Stomach (tissue), 9 donors: ENCODE measurements around the gene RETREG1. TPM values are rescaled to one million over a fixed set of nuclear protein-coding genes. Genes with fewer than 3 reads are reported as not detected.

Experiments
- DNase-seq, 2 donors: peaks; one replicate each; pipeline versions ENCODE4 v3.0.0 to v3.0.0-alpha.2; 2013 to 2019
- H3K27ac ChIP-seq, 5 donors: fragments of 200-600 bp in 4 of 5; sonication (generic) in 4 of 5; one replicate each; pipeline ENCODE4 v1.5.1; 2013 to 2019; ENCODE audit warnings: mild to moderate bottlenecking in 1 of 5, moderate library complexity in 1 of 5
- H3K27me3 ChIP-seq, 3 donors: fragments of 200-600 bp; sonication (generic); one replicate each; pipeline ENCODE4 v1.5.1; 2017 to 2019; ENCODE audit warnings: mixed run types in 1 of 3
- H3K36me3 ChIP-seq, 4 donors: fragments of 200-600 bp; sonication (generic); 1 replicate in 3 of 4; 2 replicates in 1 of 4; pipeline ENCODE4 v1.5.1; 2016 to 2019
- H3K4me1 ChIP-seq, 4 donors: fragments of 200-600 bp; sonication (generic); one replicate each; pipeline ENCODE4 v1.5.1; 2016 to 2019
- H3K4me3 ChIP-seq, 4 donors: fragments of 200-600 bp; sonication (generic) in 3 of 4; one replicate each; pipeline ENCODE4 v1.5.1; 2016 to 2019; ENCODE audit warnings: mild to moderate bottlenecking in 1 of 4
- H3K9me3 ChIP-seq, 4 donors: fragments of 200-600 bp; sonication (generic); one replicate each; pipeline ENCODE4 v1.5.1; 2016 to 2019
- CTCF ChIP-seq, 7 experiments: fragments of 450-650 bp in 4 of 7; fragments of 200-600 bp in 3 of 7; sonication (generic) in 3 of 7; IDR thresholded peaks; one replicate each; pipeline ENCODE4 v1.5.1; 2016 to 2019; ENCODE audit warnings: antibody characterized with exemption in 7 of 7, control low read depth in 2 of 7, mild to moderate bottlenecking in 1 of 7
- EP300 ChIP-seq: sonication (generic); formaldehyde crosslinking; IDR thresholded peaks from one replicate; pipeline ENCODE4 v1.6.1; 2017; ENCODE audit warnings: antibody characterized with exemption
- POLR2A ChIP-seq, 4 donors: fragments of 450-650 bp; IDR thresholded peaks; one replicate each; pipeline ENCODE4 v1.6.1; 2016; ENCODE audit warnings: antibody characterized with exemption in 4 of 4, control low read depth in 2 of 4, mild to moderate bottlenecking in 1 of 4, moderate library complexity in 1 of 4
- POLR2AphosphoS5 ChIP-seq, 3 donors: sonication (generic); formaldehyde crosslinking; IDR thresholded peaks; one replicate each; pipeline ENCODE4 v1.6.1; 2016; ENCODE audit warnings: antibody characterized with exemption in 3 of 3
- WGBS, 5 donors: extraction: QIAGEN DNeasy Blood & Tissue Kit in 3 of 5; methylation state at CpG; one replicate each; pipeline versions ENCODE4 v1.1.5 to v1.1.7; 2013 to 2018; 5-methylcytosine and 5-hydroxymethylcytosine counted together
- intact Hi-C: fragments of 100-400 bp; cut with DNase I; formaldehyde crosslinking; loops from one replicate; pipeline ENCODE4 v1.15.1; 2023; ENCODE audit warnings: low total_unique reads
- polyA plus RNA-seq, 3 donors: library from polyadenylated mRNA; stranded (reverse); fragments of 200-250 nt; gene quantifications; one replicate each; pipeline ENCODE4 v1.2.3, GENCODE V29; 2013
- total RNA-seq, 5 donors: library from RNA; depleted of rRNA; stranded (reverse); fragments of >200 nt; gene quantifications; one replicate each; pipeline versions ENCODE4 v1.1.0 to v1.2.3, GENCODE V29; 2014 to 2016
- donor health status: healthy with polysubstance abuse.
- donor health status: Bipolar disorder and iron deficiency.
- donor health status: healthy.

Gene RETREG1
- total and polyA plus RNA-seq, 8 donors = 7.1 to 71.2 (median 23.9) TPM

- no peak for DNase-seq
- Histone ChIP-seq H3K27ac (no peak overlapping the region), H3K4me1 (peaks cover 5 to 17% (median 11%) of the 10 kb centered on the region in 4 donors), H3K36me3 (no peaks in the 10 kb centered on the region), H3K9me3 (no peaks in the 10 kb centered on the region), H3K27me3 (no peaks in the 10 kb centered on the region), H3K4me3 (no peak overlapping the region)
- WGBS, 5 donors = 44 to 68% (median 55%) methylated on average over 4 of the region's 4 CpGs
- intact Hi-C loops = no loop called here
- TF ChIP-seq CTCF (IDR thresholded peaks at IDR 0.05) (no peak), POLR2A (IDR thresholded peaks at IDR 0.05) (no peak), POLR2AphosphoS5 (IDR thresholded peaks at IDR 0.05) (no peak), EP300 (no peak)
Observed at GRCh38 chr5:16525651-16526050, 91.1 kb downstream of the RETREG1 start.

GRCh38 chr5:16524286-16524685, 92.5 kb downstream of the RETREG1 start:
- Histone ChIP-seq H3K27me3 (no peaks in the 10 kb centered on the region), H3K36me3 (no peaks in the 10 kb centered on the region), H3K9me3 (no peaks in the 10 kb centered on the region), H3K27ac (no peak overlapping the region), H3K4me1 (peaks cover 5 to 21% (median 14%) of the 10 kb centered on the region in 4 donors), H3K4me3 (no peak overlapping the region)
- no peak for DNase-seq
- WGBS, 5 donors = 74 to 91% (median 78%) methylated on average over 5 of the region's 5 CpGs
- TF ChIP-seq CTCF (IDR thresholded peaks at IDR 0.05) (no peak), POLR2AphosphoS5 (IDR thresholded peaks at IDR 0.05) (no peak), EP300 (no peak), POLR2A (IDR thresholded peaks at IDR 0.05) (no peak)
- intact Hi-C loops = no loop called here

GRCh38 chr5:16521521-16522483, 95.0 kb downstream of the RETREG1 start:
- Histone ChIP-seq H3K27ac (peak overlapping the region; percentile 65 to 80 (median 72)), H3K27me3 (no peaks in the 10 kb centered on the region), H3K4me1 (peaks cover 5 to 21% (median 13%) of the 10 kb centered on the region in 4 donors), H3K36me3 (no peaks in the 10 kb centered on the region), H3K9me3 (no peaks in the 10 kb centered on the region), H3K4me3 (no peak overlapping the region)
- peak in 1 of 2 donors; percentile 42 for DNase-seq
- 35 to 59% (median 52%) methylated on average over 10 of the region's 10 CpGs for WGBS, 5 donors
- TF ChIP-seq POLR2A (IDR thresholded peaks at IDR 0.05) = no peak
- TF ChIP-seq POLR2AphosphoS5 (IDR thresholded peaks at IDR 0.05) = peak in 2 of 3 donors; percentile 32 to 44
- TF ChIP-seq EP300 = no peak
- intact Hi-C loops = no loop called here

GRCh38 chr5:16520841-16521240, 96.0 kb downstream of the RETREG1 start:
- no peak overlapping the region for H3K4me3 ChIP-seq
- H3K27me3 ChIP-seq = no peaks in the 10 kb centered on the region
- peak overlapping the region; percentile 65 to 80 (median 72) for H3K27ac ChIP-seq
- WGBS, 5 donors = 30 to 46% (median 40%) methylated on average over 4 of the region's 4 CpGs
- H3K36me3 ChIP-seq = no peaks in the 10 kb centered on the region
- intact Hi-C loops = no loop called here
- DNase-seq = peak; percentile 41 to 57
- peaks cover 5 to 21% (median 13%) of the 10 kb centered on the region in 4 donors for H3K4me1 ChIP-seq
- no peaks in the 10 kb centered on the region for H3K9me3 ChIP-seq
- TF ChIP-seq EP300 (no peak), CTCF (IDR thresholded peaks at IDR 0.05) (no peak)

GRCh38 chr5:16519435-16519834, 97.4 kb downstream of the RETREG1 start:
- H3K9me3 ChIP-seq = no peaks in the 10 kb centered on the region
- no peaks in the 10 kb centered on the region for H3K27me3 ChIP-seq
- intact Hi-C loops = no loop called here
- peaks cover 5 to 21% (median 13%) of the 10 kb centered on the region in 4 donors for H3K4me1 ChIP-seq
- H3K36me3 ChIP-seq = no peaks in the 10 kb centered on the region
- 91 to 96% (median 93%) methylated on average over 4 of the region's 4 CpGs for WGBS, 5 donors
- peak overlapping the region in 1 of 5 donors; percentile 80 for H3K27ac ChIP-seq
- DNase-seq = no peak
- TF ChIP-seq CTCF (IDR thresholded peaks at IDR 0.05) = no peak
- TF ChIP-seq POLR2AphosphoS5 (IDR thresholded peaks at IDR 0.05) = no peak
- TF ChIP-seq POLR2A (IDR thresholded peaks at IDR 0.05) = no peak
- no peak for TF ChIP-seq EP300
- H3K4me3 ChIP-seq = no peak overlapping the region
